Measurements from ENCODE around the gene STK35.

- no peak for TF ChIP-seq CTCF (IDR thresholded peaks at IDR 0.05; ENCODE audit: insufficient read depth, low read length)
- TF ChIP-seq POLR2AphosphoS5 (IDR thresholded peaks at IDR 0.05; ENCODE audit: low read depth) = no peak
- TF ChIP-seq SPI1 (IDR thresholded peaks at IDR 0.05; ENCODE audit: borderline replicate concordance, low read depth) = no peak
- TF ChIP-seq GABPA (IDR thresholded peaks at IDR 0.05; ENCODE audit: low read depth) = no peak
These were observed 81.8 kb downstream of the STK35 start for GRCh38 chr20:2183381-2183780.

Data from HL-60 (cell line).